Uterus (tissue), 4 donors: ENCODE results near the gene IFI6. TPM values are rescaled to one million over a fixed set of nuclear protein-coding genes. Genes with fewer than 3 reads are reported as not detected.

Experiments
- DNase-seq, 2 donors: peaks; one replicate each; pipeline ENCODE4 v3.0.0-alpha.2; 2019 to 2020
- H3K27ac ChIP-seq, 2 donors: fragments of 200-600 bp; sonication (generic); 1 replicate in 1 of 2; 2 replicates in 1 of 2; pipeline ENCODE4 v1.5.1; 2016 to 2018
- H3K27me3 ChIP-seq, 2 donors: fragments of 200-600 bp; sonication (generic); one replicate each; pipeline ENCODE4 v1.5.1; 2018 to 2019; ENCODE audit warnings: control low read depth in 1 of 2
- H3K36me3 ChIP-seq, 2 donors: fragments of 200-600 bp; sonication (generic); one replicate each; pipeline ENCODE4 v1.5.1; 2019; ENCODE audit warnings: control low read depth in 1 of 2
- H3K4me1 ChIP-seq, 2 donors: fragments of 200-600 bp; sonication (generic); one replicate each; pipeline ENCODE4 v1.5.1; 2018 to 2019; ENCODE audit warnings: control low read depth in 1 of 2
- H3K4me3 ChIP-seq, 2 donors: fragments of 200-600 bp; sonication (generic); 1 replicate in 1 of 2; 2 replicates in 1 of 2; pipeline ENCODE4 v1.5.1; 2018 to 2019; ENCODE audit warnings: mild to moderate bottlenecking in 1 of 2
- H3K9me3 ChIP-seq, 2 donors: fragments of 200-600 bp; sonication (generic); one replicate each; pipeline ENCODE4 v1.5.1; 2019; ENCODE audit warnings: control low read depth in 1 of 2
- POLR2A ChIP-seq, 2 donors: fragments of 450-650 bp; IDR thresholded peaks; one replicate each; pipeline ENCODE4 v1.6.1; 2016; ENCODE audit warnings: antibody characterized with exemption in 2 of 2, mild to moderate bottlenecking in 1 of 2, moderate library complexity in 1 of 2
- intact Hi-C: fragments of 100-400 bp; cut with DNase I; formaldehyde crosslinking; loops from one replicate; pipeline ENCODE4 v1.15.1; 2023; ENCODE audit warnings: low total_unique reads
- total RNA-seq, 4 donors: library from RNA; depleted of rRNA in 3 of 4; stranded (reverse); fragments of >200 nt in 3 of 4; gene quantifications; one replicate each; pipeline versions ENCODE4 v1.1.0 to v1.2.4, GENCODE V29; 2014 to 2023
- TF ChIP-seq, protein P1 (sequence below), 4 experiments: fragments of 200-600 bp in 2 of 4; fragments of 450-650 bp in 2 of 4; sonication (generic) in 2 of 4; IDR thresholded peaks; one replicate each; pipeline ENCODE4 v1.5.1; 2016 to 2019; ENCODE audit warnings: antibody characterized with exemption in 4 of 4, mild to moderate bottlenecking in 2 of 4, moderate library complexity in 1 of 4
- donor health status: DM: yes; HTN: yes; CAD: no.

IFI6 gene
- total RNA-seq, 4 donors from 2014 or later: 64.4 to 103 (median 79.5) TPM

DNA sequence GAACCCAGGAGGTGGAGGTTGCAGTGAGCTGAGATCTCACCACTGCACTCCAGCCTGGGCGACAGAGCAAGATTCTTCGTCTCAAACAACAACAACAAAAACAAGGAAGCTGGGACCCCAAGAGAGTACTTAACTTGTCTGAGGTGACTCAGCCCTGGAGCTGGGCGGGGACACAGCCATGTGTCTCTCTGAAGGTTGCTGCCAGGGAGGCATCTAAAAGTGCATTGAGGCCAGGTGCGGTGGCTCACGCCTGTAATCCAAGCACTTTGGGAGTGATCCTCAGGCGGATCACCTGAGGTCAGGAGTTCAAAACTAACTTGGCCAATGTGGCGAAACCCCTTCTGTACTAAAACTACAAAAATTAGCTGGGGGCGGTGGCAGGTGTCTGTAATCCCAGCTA lies 7.7 kb downstream of the IFI6 start:
- Histone ChIP-seq H3K36me3 (no peaks in the 10 kb centered on the region), H3K4me3 (no peak overlapping the region), H3K4me1 (no peaks in the 10 kb centered on the region), H3K9me3 (no peaks in the 10 kb centered on the region), H3K27me3 (no peaks in the 10 kb centered on the region), H3K27ac (no peak overlapping the region)
- intact Hi-C loops: loop anchor here (5.0 to 10.0 kb wide), 3 partner anchors 59 to 359 kb away; partner anchors contain the start of gene AHDC1
- TF ChIP-seq, protein P1, sequence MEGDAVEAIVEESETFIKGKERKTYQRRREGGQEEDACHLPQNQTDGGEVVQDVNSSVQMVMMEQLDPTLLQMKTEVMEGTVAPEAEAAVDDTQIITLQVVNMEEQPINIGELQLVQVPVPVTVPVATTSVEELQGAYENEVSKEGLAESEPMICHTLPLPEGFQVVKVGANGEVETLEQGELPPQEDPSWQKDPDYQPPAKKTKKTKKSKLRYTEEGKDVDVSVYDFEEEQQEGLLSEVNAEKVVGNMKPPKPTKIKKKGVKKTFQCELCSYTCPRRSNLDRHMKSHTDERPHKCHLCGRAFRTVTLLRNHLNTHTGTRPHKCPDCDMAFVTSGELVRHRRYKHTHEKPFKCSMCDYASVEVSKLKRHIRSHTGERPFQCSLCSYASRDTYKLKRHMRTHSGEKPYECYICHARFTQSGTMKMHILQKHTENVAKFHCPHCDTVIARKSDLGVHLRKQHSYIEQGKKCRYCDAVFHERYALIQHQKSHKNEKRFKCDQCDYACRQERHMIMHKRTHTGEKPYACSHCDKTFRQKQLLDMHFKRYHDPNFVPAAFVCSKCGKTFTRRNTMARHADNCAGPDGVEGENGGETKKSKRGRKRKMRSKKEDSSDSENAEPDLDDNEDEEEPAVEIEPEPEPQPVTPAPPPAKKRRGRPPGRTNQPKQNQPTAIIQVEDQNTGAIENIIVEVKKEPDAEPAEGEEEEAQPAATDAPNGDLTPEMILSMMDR (IDR thresholded peaks at IDR 0.05): no peak
- no peak for DNase-seq

DNA sequence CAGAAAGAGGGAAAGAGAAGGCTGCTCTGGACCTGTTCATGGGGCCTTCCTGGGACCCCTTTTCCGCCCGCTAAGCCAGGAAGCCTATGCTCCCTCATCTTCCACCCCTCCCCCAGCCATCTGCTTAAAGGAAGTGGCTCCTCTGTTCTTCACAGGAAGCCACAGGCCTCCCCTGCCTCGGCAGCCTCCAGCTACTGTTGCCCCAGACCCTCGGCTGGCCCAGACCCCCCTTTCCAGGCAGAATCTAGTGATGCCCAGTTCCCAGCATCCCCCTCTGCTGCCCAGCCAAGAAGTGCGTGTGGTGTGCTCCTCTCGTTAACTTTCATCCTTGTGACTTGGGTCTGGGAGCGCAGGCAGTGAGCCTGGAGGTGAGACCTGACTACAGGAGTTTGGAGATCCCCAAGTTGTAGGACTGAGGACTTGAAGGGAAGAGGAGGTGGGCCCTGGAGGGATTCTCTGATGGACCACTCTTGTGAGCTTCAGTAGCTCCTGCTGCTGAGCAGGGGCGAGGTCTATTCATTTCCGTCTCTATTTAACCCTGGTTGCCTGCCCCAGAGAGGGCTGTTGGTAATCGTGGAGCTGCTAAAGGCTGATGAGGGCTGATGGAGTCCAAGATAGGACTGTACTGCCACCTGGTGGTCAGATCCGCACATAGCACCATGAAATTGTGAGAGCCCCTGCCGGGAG lies 9.1 kb downstream of the IFI6 start:
- Histone ChIP-seq H3K9me3 (no peaks in the 10 kb centered on the region), H3K27ac (peak overlapping the region in 1 of 2 donors; percentile 75), H3K4me1 (peaks cover 0 to 3% of the 10 kb centered on the region in 2 donors), H3K4me3 (no peak overlapping the region), H3K27me3 (no peaks in the 10 kb centered on the region), H3K36me3 (no peaks in the 10 kb centered on the region)
- intact Hi-C loops: loop anchor here (5.0 to 10.0 kb wide), 3 partner anchors 58 to 358 kb away; partner anchors contain the start of gene AHDC1
- peak; percentile 85 to 86 for DNase-seq
- TF ChIP-seq, protein P1 (IDR thresholded peaks at IDR 0.05): peak; percentile 89 to 98 (median 92)
- TF ChIP-seq POLR2A (IDR thresholded peaks at IDR 0.05): no peak

DNA sequence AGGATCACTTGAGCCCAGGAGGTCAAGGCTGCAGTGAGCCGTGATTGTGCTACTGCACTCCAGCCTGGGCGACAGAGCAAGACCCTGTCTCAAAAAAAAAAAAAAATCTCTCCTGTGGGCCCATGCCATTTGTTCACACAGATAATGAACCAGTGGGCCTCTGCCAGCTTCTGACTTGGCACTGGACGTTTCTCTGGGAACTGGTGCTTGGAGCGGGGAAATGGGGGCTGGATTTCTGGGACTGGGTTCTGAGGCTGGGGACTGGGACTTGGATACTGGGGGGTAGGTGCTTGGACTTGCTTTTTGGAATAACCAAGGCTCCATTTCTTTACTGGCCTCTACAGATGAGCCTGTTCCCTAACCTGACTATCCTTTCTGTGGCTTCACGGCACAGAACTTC lies 9.7 kb downstream of the IFI6 start:
- no peak for TF ChIP-seq POLR2A (IDR thresholded peaks at IDR 0.05)
- TF ChIP-seq, protein P1 (IDR thresholded peaks at IDR 0.05): no peak
- Histone ChIP-seq H3K4me1 (peaks cover 0 to 3% of the 10 kb centered on the region in 2 donors), H3K27me3 (no peaks in the 10 kb centered on the region), H3K36me3 (no peaks in the 10 kb centered on the region), H3K9me3 (no peaks in the 10 kb centered on the region), H3K27ac (peak overlapping the region in 1 of 2 donors; percentile 75), H3K4me3 (no peak overlapping the region)
- no peak for DNase-seq
- intact Hi-C loops: loop anchor here (5.0 to 10.0 kb wide), 3 partner anchors 57 to 357 kb away; partner anchors contain the start of gene AHDC1

DNA sequence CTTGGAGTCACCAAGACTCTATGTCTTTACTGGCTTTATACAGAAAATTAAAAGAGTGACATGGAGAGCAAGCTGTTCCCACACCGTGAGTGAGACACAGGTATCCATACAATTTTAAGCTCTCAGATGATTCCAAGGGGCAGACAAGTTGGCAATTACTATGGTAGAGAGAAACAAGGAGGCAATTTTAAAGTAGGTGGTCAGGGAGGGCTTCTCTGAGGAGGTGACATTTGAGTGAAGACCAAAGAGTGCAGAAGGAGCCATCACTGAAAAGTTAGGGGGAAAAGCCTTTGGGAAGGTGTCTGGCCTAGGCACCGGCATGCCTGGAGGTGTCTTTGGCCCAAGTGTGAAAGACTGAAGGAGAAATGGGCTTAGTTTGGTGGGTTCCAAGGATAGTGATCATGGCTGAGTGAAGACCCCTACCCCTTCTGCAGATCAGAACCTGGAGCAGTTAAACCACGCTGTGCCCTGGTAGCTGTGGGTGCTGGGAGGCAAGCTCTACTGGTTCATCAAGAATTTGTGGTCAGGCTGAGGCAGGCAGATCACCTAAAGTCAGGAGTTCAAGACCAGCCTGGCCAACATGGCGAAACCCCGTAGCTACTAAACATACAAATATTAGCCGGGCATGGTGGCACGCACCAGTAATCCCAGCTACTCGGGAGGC lies 10.4 kb downstream of the IFI6 start:
- no peak for TF ChIP-seq POLR2A (IDR thresholded peaks at IDR 0.05)
- TF ChIP-seq, protein P1 (IDR thresholded peaks at IDR 0.05): no peak

More for the DNA sequence above, 10.4 kb downstream of the IFI6 start:
- Histone ChIP-seq H3K27me3 (no peaks in the 10 kb centered on the region), H3K36me3 (no peaks in the 10 kb centered on the region), H3K9me3 (no peaks in the 10 kb centered on the region), H3K27ac (no peak overlapping the region), H3K4me3 (no peak overlapping the region), H3K4me1 (peaks cover 0 to 3% of the 10 kb centered on the region in 2 donors)
- intact Hi-C loops: loop anchor here (5.0 to 10.0 kb wide), 3 partner anchors 57 to 357 kb away; partner anchors contain the start of gene AHDC1
- no peak for DNase-seq
